GM18517 (cell line): ENCODE measurements around the gene SLC5A12.
"Not testable (repeated sequence)": the region's sequence is repeated elsewhere in the genome, so short reads cannot be mapped to it uniquely, and the experiment has no call there.

Source experiments
- ATAC-seq: cut with Tn5 transposase; IDR thresholded peaks from one replicate; pipeline ENCODE4 v1.9.1; 2021; ENCODE audit warnings: mild to moderate bottlenecking, moderate library complexity; ENCODE audit not compliant: unreplicated experiment

The SLC5A12 gene

DNA sequence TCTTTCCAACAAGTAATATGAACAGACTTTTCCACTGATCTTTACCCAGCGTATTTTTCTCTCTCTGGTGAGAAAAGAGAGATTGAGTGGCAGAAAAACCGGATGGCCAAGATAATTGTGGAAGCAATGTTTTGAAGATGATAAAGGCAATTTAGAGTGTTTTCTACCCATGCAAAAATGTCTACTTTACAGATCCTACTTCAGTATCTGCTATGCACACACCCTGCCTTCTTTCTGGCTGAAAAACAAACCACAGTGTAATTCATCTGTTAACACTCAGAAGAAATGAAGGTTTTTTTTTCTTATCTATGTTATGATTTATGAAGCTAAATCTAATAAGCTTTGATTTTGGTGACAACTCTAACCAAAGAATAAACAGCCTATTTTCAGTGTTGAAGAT is 56.8 kb downstream of the SLC5A12 start:
- no peak for ATAC-seq

GRCh38 chr11:26662916-26663315 is 58.9 kb downstream of the SLC5A12 start:
- no peak for ATAC-seq

DNA sequence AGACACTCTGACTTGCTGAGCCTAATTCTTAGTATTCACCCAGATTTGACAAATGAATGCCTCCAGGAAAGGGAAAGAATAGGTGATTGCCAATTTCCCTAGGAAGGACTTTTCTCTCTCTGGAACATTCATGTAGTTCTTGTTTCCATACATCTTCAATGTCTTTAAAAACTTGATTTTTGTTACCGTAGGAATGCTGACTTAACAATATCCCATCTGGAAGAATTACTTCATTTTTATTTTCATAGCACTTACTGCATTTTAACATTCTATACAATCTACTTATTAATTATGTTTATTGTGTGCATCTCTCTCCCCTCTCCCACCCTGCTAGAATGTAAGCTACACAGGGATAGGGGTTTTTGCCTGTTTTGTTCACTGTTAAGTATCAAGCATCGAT is 66.6 kb downstream of the SLC5A12 start:
- no peak for ATAC-seq

DNA sequence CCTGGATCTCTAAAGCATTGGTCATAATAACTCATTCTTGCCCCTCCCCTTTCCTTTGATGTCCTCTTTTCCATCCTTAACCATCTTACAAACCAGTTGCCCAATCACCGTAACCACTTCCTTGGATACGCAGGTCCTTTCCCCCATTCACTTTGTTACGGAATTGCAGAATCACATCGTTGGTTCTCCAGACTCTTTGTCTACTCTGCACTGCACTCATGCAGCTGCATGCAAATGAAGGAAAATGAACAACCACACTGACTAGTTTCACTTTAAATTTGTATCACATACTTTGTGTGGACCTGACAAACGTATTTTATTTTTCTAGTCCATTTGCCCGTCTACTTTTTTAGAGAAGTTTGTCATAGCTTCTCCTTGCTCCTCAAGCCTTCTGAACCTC is 69.9 kb downstream of the SLC5A12 start:
- peak; percentile 67 for ATAC-seq

GRCh38 chr11:26649884-26650283 is 72.0 kb downstream of the SLC5A12 start:
- peak; percentile 88 for ATAC-seq

- ATAC-seq, result not testable (repeated sequence)
Measured at GRCh38 chr11:26643314-26643713, 78.5 kb downstream of the SLC5A12 start.

GRCh38 chr11:26632691-26633159 is 89.1 kb downstream of the SLC5A12 start:
- ATAC-seq, result peak; percentile 93

- ATAC-seq, result no peak
Measured at GRCh38 chr11:26626346-26626745, 95.5 kb downstream of the SLC5A12 start.

DNA sequence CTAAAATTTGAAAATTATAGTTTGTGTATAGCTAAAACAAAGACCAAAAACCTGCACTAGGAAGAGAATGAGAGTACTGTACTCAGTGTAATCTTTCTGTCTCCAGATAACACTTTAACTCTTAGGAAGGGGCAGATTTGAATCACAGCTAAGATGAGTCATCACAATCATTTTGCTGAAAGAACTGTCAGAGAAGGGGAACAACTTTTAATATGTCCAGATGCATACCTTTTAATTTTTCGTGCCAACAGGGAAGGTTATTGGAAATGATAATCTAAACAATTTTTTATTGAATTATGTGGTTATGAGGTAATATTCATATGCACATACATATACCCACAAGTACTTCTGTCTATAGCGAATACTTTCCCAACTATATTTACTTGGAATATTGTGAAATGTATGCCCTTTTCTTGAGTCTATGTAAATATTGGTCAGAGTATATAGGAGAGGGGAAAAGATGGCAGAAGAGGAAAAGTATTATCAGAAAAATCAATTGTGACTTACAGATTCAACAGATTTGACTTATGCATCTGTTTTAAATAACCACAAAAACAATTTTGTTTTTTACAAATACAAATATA is 98.7 kb downstream of the SLC5A12 start:
- peak; percentile 67 for ATAC-seq

GRCh38 chr11:26622181-26622580 is 99.7 kb downstream of the SLC5A12 start:
- ATAC-seq, result no peak

- ATAC-seq, result no peak
Measured at GRCh38 chr11:26621132-26621531, 100.7 kb downstream of the SLC5A12 start.

- no peak for ATAC-seq
Measured at GRCh38 chr11:26620282-26621045, 101.4 kb downstream of the SLC5A12 start.

- ATAC-seq, result no peak
Measured at GRCh38 chr11:26618441-26618840, 103.4 kb downstream of the SLC5A12 start.
